K562 (cell line): ENCODE measurements around the gene CAPRIN1. TPM values are rescaled to one million over a fixed set of nuclear protein-coding genes. Genes with fewer than 3 reads are reported as not detected.
A peak's percentile ranks its signal among the peaks of the same experiment; 100 is the strongest.

ENCODE experiments used
- GATAD2A ChIP-seq: fragments of 450-650 bp; IDR thresholded peaks from 2 replicates; pipeline ENCODE4 v1.6.1; 2017
- HCFC1 ChIP-seq: IDR thresholded peaks from 2 replicates; pipeline ENCODE4 v1.6.1; 2012; ENCODE audit warnings: low read depth, low read length, improper control_type of control experiment
- PTTG1 ChIP-seq: fragments of 450-650 bp; IDR thresholded peaks from 2 replicates; pipeline ENCODE4 v1.6.1; 2016; ENCODE audit warnings: low read depth, mild to moderate bottlenecking, missing genetic modification characterization, missing compliant biosample characterization
- RFX7 ChIP-seq: fragments of 250-450 bp; sonication (Bioruptor Pico); IDR thresholded peaks from 2 replicates; pipeline ENCODE4 v1.5.1; 2021; ENCODE audit warnings: mild to moderate bottlenecking
- SOX6 ChIP-seq: fragments of 450-650 bp; IDR thresholded peaks from 2 replicates; pipeline ENCODE4 v1.6.1; 2014; ENCODE audit warnings: mild to moderate bottlenecking
- ZNF232 ChIP-seq: sonication (generic); formaldehyde crosslinking; IDR thresholded peaks from 2 replicates; pipeline ENCODE4 v1.8.0; 2022; ENCODE audit warnings: mild to moderate bottlenecking, missing genetic modification reagents
- ZNF699 ChIP-seq: fragments of 250-450 bp; sonication (Bioruptor Pico); IDR thresholded peaks from 2 replicates; pipeline ENCODE4 v1.8.0; 2021; ENCODE audit warnings: mild to moderate bottlenecking, moderate library complexity; ENCODE audit not compliant: insufficient replicate concordance
- ZNF77 ChIP-seq: fragments of 250-450 bp; sonication (Bioruptor Pico); IDR thresholded peaks from 2 replicates; pipeline ENCODE4 v1.5.0; 2020
- polyA plus RNA-seq, 8 experiments: library from polyadenylated mRNA; depleted of rRNA in 4 of 8; stranded (reverse) in 5 of 8; unstranded in 3 of 8; fragments of >200 nt; fragmentation: Nextera tagmentation in 2 of 8; fragmentation: Illumina TruSeq in 1 of 8; extraction: Ambion mirVana in 2 of 8; extraction: Trizol in 1 of 8; gene quantifications; 2 replicates each; pipeline versions ENCODE4 v1.2.1 to v1.2.3, GENCODE V29; 2011 to 2014; ENCODE audit warnings: inconsistent platforms in 1 of 8, missing spikeins in 1 of 8
- total RNA-seq, 7 experiments: library from RNA; depleted of rRNA in 6 of 7; stranded (reverse); fragments of >200 nt in 6 of 7; fragmentation: Illumina TruSeq in 2 of 7; extraction: Trizol in 2 of 7; gene quantifications; 2 replicates each; pipeline versions ENCODE4 v1.2.1 to v1.2.3, GENCODE V29; 2011 to 2021; ENCODE audit warnings: low replicate concordance in 1 of 7
- TF ChIP-seq, protein P1 (sequence below): sonication (generic); formaldehyde crosslinking; IDR thresholded peaks from 2 replicates; pipeline ENCODE4 v1.8.0; 2022; ENCODE audit warnings: mild to moderate bottlenecking, low read depth, missing genetic modification reagents
- TF ChIP-seq, protein P2 (sequence below): fragments of 250-450 bp; sonication (Bioruptor Pico); IDR thresholded peaks from 2 replicates; pipeline ENCODE4 v1.5.0; 2021; ENCODE audit warnings: mild to moderate bottlenecking, borderline replicate concordance
- TF ChIP-seq, protein P3 (sequence below): fragments of 250-450 bp; sonication (Bioruptor Pico); IDR thresholded peaks from 2 replicates; pipeline ENCODE4 v1.8.0; 2021; ENCODE audit warnings: mild to moderate bottlenecking, moderate library complexity
- TF ChIP-seq, protein P4 (sequence below): fragments of 250-450 bp; sonication (Bioruptor Pico); IDR thresholded peaks from 2 replicates; pipeline ENCODE4 v1.5.0; 2021
- TF ChIP-seq, protein P5 (sequence below): fragments of 450-650 bp; IDR thresholded peaks from 2 replicates; pipeline ENCODE4 v1.6.1; 2017; ENCODE audit warnings: antibody characterized with exemption, mild to moderate bottlenecking
- TF ChIP-seq, protein P6 (sequence below): IDR thresholded peaks from 2 replicates; pipeline ENCODE4 v1.6.1; 2011; ENCODE audit warnings: borderline replicate concordance, low read depth, mild to moderate bottlenecking, moderate library complexity, low read length; ENCODE audit not compliant: insufficient read depth, poor library complexity, severe bottlenecking

The CAPRIN1 gene
- total and polyA plus RNA-seq, 9 of the 15 experiments (the other 6 are each of a cell fraction or from before 2014, with no cell fraction given) = 49.6 to 271 (median 244) TPM

DNA sequence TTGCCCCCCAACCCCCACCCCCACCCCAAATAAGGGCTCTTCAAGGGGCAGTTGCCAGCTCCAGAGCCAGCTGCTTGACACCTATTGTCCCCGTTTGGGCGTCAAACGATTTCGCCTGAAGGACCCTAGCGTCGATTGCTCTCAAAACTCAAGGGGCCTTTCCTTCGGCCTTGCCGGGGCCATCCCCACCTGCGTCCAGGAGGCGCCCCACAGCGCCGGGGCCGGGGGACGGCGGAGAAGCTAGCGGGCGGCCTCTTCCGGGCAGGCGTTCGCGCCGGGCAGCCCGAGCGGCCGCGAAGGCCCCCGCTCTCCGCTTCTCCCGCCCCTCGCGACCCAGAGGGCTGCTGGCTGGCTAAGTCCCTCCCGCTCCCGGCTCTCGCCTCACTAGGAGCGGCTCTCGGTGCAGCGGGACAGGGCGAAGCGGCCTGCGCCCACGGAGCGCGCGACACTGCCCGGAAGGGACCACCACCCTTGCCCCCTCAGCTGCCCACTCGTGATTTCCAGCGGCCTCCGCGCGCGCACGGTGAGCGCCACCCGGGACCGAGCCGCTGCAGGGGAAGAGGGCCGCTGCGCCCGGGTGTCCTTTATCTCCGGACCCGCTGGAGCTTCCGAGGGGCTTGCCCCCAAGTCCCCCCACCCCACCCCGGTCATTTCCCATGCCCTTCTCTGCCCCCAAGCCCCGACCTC is at the start of gene CAPRIN1 (continued):
- TF ChIP-seq, protein P1, sequence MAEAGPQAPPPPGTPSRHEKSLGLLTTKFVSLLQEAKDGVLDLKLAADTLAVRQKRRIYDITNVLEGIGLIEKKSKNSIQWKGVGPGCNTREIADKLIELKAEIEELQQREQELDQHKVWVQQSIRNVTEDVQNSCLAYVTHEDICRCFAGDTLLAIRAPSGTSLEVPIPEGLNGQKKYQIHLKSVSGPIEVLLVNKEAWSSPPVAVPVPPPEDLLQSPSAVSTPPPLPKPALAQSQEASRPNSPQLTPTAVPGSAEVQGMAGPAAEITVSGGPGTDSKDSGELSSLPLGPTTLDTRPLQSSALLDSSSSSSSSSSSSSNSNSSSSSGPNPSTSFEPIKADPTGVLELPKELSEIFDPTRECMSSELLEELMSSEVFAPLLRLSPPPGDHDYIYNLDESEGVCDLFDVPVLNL (CRISPR knock-in tag) = no peak; the same call in 1 of the 2 replicates
- 0 out of 2 replicates have a peak, but pooled peaks have one; percentile 54 for TF ChIP-seq ZNF232
- TF ChIP-seq, protein P2, sequence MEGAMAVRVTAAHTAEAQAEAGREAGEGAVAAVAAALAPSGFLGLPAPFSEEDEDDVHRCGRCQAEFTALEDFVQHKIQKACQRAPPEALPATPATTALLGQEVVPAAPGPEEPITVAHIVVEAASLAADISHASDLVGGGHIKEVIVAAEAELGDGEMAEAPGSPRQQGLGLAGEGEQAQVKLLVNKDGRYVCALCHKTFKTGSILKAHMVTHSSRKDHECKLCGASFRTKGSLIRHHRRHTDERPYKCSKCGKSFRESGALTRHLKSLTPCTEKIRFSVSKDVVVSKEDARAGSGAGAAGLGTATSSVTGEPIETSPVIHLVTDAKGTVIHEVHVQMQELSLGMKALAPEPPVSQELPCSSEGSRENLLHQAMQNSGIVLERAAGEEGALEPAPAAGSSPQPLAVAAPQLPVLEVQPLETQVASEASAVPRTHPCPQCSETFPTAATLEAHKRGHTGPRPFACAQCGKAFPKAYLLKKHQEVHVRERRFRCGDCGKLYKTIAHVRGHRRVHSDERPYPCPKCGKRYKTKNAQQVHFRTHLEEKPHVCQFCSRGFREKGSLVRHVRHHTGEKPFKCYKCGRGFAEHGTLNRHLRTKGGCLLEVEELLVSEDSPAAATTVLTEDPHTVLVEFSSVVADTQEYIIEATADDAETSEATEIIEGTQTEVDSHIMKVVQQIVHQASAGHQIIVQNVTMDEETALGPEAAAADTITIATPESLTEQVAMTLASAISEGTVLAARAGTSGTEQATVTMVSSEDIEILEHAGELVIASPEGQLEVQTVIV = no peak
- TF ChIP-seq ZNF699 = no peak
- TF ChIP-seq, protein P3, sequence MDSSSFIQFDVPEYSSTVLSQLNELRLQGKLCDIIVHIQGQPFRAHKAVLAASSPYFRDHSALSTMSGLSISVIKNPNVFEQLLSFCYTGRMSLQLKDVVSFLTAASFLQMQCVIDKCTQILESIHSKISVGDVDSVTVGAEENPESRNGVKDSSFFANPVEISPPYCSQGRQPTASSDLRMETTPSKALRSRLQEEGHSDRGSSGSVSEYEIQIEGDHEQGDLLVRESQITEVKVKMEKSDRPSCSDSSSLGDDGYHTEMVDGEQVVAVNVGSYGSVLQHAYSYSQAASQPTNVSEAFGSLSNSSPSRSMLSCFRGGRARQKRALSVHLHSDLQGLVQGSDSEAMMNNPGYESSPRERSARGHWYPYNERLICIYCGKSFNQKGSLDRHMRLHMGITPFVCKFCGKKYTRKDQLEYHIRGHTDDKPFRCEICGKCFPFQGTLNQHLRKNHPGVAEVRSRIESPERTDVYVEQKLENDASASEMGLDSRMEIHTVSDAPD (CRISPR knock-in tag) = no peak
- no peak for TF ChIP-seq RFX7 (CRISPR knock-in tag)
- peak; percentile 66 for TF ChIP-seq SOX6
- TF ChIP-seq GATAD2A = no peak; the same call in 1 of the 2 replicates
- TF ChIP-seq ZNF77 = no peak
- TF ChIP-seq, protein P4, sequence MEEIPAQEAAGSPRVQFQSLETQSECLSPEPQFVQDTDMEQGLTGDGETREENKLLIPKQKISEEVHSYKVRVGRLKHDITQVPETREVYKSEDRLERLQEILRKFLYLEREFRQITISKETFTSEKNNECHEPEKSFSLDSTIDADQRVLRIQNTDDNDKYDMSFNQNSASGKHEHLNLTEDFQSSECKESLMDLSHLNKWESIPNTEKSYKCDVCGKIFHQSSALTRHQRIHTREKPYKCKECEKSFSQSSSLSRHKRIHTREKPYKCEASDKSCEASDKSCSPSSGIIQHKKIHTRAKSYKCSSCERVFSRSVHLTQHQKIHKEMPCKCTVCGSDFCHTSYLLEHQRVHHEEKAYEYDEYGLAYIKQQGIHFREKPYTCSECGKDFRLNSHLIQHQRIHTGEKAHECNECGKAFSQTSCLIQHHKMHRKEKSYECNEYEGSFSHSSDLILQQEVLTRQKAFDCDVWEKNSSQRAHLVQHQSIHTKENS (CRISPR knock-in tag) = no peak
- TF ChIP-seq, protein P5, sequence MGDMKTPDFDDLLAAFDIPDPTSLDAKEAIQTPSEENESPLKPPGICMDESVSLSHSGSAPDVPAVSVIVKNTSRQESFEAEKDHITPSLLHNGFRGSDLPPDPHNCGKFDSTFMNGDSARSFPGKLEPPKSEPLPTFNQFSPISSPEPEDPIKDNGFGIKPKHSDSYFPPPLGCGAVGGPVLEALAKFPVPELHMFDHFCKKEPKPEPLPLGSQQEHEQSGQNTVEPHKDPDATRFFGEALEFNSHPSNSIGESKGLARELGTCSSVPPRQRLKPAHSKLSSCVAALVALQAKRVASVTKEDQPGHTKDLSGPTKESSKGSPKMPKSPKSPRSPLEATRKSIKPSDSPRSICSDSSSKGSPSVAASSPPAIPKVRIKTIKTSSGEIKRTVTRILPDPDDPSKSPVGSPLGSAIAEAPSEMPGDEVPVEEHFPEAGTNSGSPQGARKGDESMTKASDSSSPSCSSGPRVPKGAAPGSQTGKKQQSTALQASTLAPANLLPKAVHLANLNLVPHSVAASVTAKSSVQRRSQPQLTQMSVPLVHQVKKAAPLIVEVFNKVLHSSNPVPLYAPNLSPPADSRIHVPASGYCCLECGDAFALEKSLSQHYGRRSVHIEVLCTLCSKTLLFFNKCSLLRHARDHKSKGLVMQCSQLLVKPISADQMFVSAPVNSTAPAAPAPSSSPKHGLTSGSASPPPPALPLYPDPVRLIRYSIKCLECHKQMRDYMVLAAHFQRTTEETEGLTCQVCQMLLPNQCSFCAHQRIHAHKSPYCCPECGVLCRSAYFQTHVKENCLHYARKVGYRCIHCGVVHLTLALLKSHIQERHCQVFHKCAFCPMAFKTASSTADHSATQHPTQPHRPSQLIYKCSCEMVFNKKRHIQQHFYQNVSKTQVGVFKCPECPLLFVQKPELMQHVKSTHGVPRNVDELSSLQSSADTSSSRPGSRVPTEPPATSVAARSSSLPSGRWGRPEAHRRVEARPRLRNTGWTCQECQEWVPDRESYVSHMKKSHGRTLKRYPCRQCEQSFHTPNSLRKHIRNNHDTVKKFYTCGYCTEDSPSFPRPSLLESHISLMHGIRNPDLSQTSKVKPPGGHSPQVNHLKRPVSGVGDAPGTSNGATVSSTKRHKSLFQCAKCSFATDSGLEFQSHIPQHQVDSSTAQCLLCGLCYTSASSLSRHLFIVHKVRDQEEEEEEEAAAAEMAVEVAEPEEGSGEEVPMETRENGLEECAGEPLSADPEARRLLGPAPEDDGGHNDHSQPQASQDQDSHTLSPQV = peak; percentile 37; the same call in 1 of the 2 replicates
- no peak for TF ChIP-seq PTTG1
- TF ChIP-seq, protein P6, sequence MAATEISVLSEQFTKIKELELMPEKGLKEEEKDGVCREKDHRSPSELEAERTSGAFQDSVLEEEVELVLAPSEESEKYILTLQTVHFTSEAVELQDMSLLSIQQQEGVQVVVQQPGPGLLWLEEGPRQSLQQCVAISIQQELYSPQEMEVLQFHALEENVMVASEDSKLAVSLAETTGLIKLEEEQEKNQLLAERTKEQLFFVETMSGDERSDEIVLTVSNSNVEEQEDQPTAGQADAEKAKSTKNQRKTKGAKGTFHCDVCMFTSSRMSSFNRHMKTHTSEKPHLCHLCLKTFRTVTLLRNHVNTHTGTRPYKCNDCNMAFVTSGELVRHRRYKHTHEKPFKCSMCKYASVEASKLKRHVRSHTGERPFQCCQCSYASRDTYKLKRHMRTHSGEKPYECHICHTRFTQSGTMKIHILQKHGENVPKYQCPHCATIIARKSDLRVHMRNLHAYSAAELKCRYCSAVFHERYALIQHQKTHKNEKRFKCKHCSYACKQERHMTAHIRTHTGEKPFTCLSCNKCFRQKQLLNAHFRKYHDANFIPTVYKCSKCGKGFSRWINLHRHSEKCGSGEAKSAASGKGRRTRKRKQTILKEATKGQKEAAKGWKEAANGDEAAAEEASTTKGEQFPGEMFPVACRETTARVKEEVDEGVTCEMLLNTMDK = peak; percentile 18
- peak; percentile 55; the same call in 1 of the 2 replicates for TF ChIP-seq HCFC1
